Measurements from ENCODE around the gene ZRANB1. TPM values are rescaled to one million over a fixed set of nuclear protein-coding genes. Genes with fewer than 3 reads are reported as not detected.

The ZRANB1 gene
- total RNA-seq, 2 experiments from 2014 or later = 13.1 to 13.4 TPM

GRCh38 chr10:125026974-125027735 lies 85.2 kb downstream of the ZRANB1 start:
- ChIA-PET POLR2A (no interaction called here), CTCF (interaction anchor here (1.3 kb wide), 1 partner anchor 21 kb away, joined by 4 read pairs; no protein-coding TSS in a partner anchor)

GRCh38 chr10:125027871-125028869 lies 86.2 kb downstream of the ZRANB1 start:
- ChIA-PET CTCF (interaction anchor here (1.3 kb wide), 1 partner anchor 20 kb away, joined by 4 read pairs; no protein-coding TSS in a partner anchor), POLR2A (no interaction called here)

- CTCF ChIA-PET = no interaction called here
- POLR2A ChIA-PET = no interaction called here
These were observed 87.8 kb downstream of the ZRANB1 start for GRCh38 chr10:125029584-125030242.

- POLR2A ChIA-PET = no interaction called here
- CTCF ChIA-PET = no interaction called here
These were observed 88.8 kb downstream of the ZRANB1 start for GRCh38 chr10:125030567-125031197.

GRCh38 chr10:125032474-125033020 lies 90.6 kb downstream of the ZRANB1 start:
- POLR2A ChIA-PET = no interaction called here
- CTCF ChIA-PET = no interaction called here

- CTCF ChIA-PET = interaction anchor here (2.1 kb wide), 1 partner anchor 15 kb away, joined by 6 read pairs; no protein-coding TSS in a partner anchor
- POLR2A ChIA-PET = no interaction called here
These were observed 91.4 kb downstream of the ZRANB1 start for GRCh38 chr10:125033146-125033924.

GRCh38 chr10:125034675-125035074 lies 92.8 kb downstream of the ZRANB1 start:
- POLR2A ChIA-PET = no interaction called here
- CTCF ChIA-PET = interaction anchor here (2.1 kb wide), 1 partner anchor 13 kb away, joined by 6 read pairs; no protein-coding TSS in a partner anchor

- ChIA-PET CTCF (interaction anchor here (2.1 kb wide), 1 partner anchor 13 kb away, joined by 6 read pairs; no protein-coding TSS in a partner anchor), POLR2A (no interaction called here)
These were observed 93.2 kb downstream of the ZRANB1 start for GRCh38 chr10:125035136-125035535.

- CTCF ChIA-PET = interaction anchor here (2.1 kb wide), 1 partner anchor 12 kb away, joined by 6 read pairs; no protein-coding TSS in a partner anchor
- POLR2A ChIA-PET = no interaction called here
These were observed 93.8 kb downstream of the ZRANB1 start for GRCh38 chr10:125035588-125036295.

GRCh38 chr10:125037145-125037877 lies 95.4 kb downstream of the ZRANB1 start:
- ChIA-PET CTCF (interaction anchor here (1.2 kb wide), 1 partner anchor 10 kb away, joined by 3 read pairs; no protein-coding TSS in a partner anchor), POLR2A (no interaction called here)

Other genes with a start within 250 kb of the ZRANB1 start
- gene FAM53B, start 197.7 kb upstream of the ZRANB1 start, total RNA-seq = 10 to 100 TPM; 20.6 to 21.5 TPM
- 10 to 100 TPM; 18.7 to 19.1 TPM for gene EEF1AKMT2, start 150.2 kb upstream of the ZRANB1 start, total RNA-seq
- 10 to 100 TPM; 21.6 to 22.1 TPM for gene ABRAXAS2, start 140.3 kb upstream of the ZRANB1 start, total RNA-seq
- 1 to 10 TPM in 1 of 2 experiments, under 1 TPM in 1; 0.99 to 1.2 TPM for gene CTBP2, start 218.4 kb downstream of the ZRANB1 start, total RNA-seq

Data from activated CD8-positive, alpha-beta memory T cell treated with anti-CD3 and anti-CD28 coated beads for 36 hours (primary cell).